Upper lobe of right lung (tissue), 1 donor: ENCODE measurements around the gene ARFGEF3. TPM values are rescaled to one million over a fixed set of nuclear protein-coding genes. Genes with fewer than 3 reads are reported as not detected.

Experiments
- ATAC-seq: fragments of 200-7000 bp; cut with Tn5 transposase; one replicate; pipeline ENCODE4 v1.9.1; 2020; ENCODE audit warnings: mild to moderate bottlenecking, moderate library complexity
- DNase-seq: peaks from one replicate; pipeline ENCODE4 v3.0.0-alpha.2; 2020
- H3K27ac ChIP-seq: fragments of 200-600 bp; one replicate; pipeline ENCODE4 v1.8.0; 2022
- H3K27me3 ChIP-seq: fragments of 200-600 bp; one replicate; pipeline ENCODE4 v1.8.0; 2022; ENCODE audit warnings: mild to moderate bottlenecking
- H3K36me3 ChIP-seq: fragments of 200-600 bp; one replicate; pipeline ENCODE4 v1.8.0; 2022
- H3K4me1 ChIP-seq: fragments of 200-600 bp; one replicate; pipeline ENCODE4 v1.8.0; 2022
- H3K4me3 ChIP-seq: fragments of 200-600 bp; one replicate; pipeline ENCODE4 v1.8.0; 2022; ENCODE audit warnings: mild to moderate bottlenecking
- H3K9me3 ChIP-seq: fragments of 200-600 bp; one replicate; pipeline ENCODE4 v1.8.0; 2022
- CTCF ChIP-seq: fragments of 200-600 bp; IDR thresholded peaks from one replicate; pipeline ENCODE4 v1.8.0; 2022; ENCODE audit warnings: antibody characterized with exemption
- intact Hi-C: fragments of 100-400 bp; cut with DNase I; formaldehyde crosslinking; loops from one replicate; pipeline ENCODE4 v1.11.0; 2022
- total RNA-seq: library from RNA; stranded (reverse); fragmentation: NEBNext Ultra II Directional; extraction: Animal tissue kit (Norgen Biotek cat#: 25700); gene quantifications from one replicate; pipeline ENCODE4 v1.2.1, GENCODE V29; 2021
- donor health status: DM: no; HTN: yes; CAD: no; lungs with severe emphysema.

ARFGEF3 gene
- total RNA-seq, 1 donor from 2014 or later: 27.2 TPM

- ATAC-seq (no peak), DNase-seq (no peak)
- no peaks in the 10 kb centered on the region for H3K36me3 ChIP-seq
- no peak overlapping the region for H3K4me3 ChIP-seq
- no peaks in the 10 kb centered on the region for H3K27me3 ChIP-seq
- no peak for TF ChIP-seq CTCF
- intact Hi-C loops: no loop called here
- H3K9me3 ChIP-seq: no peaks in the 10 kb centered on the region
- H3K4me1 ChIP-seq: no peaks in the 10 kb centered on the region
- H3K27ac ChIP-seq: no peak overlapping the region
These were observed 40.1 kb downstream of the ARFGEF3 start for GRCh38 chr6:138201836-138202235.

GRCh38 chr6:138203315-138203714 lies 41.6 kb downstream of the ARFGEF3 start:
- H3K27me3 ChIP-seq: no peaks in the 10 kb centered on the region
- ATAC-seq (no peak), DNase-seq (no peak)
- no peak for TF ChIP-seq CTCF
- no peaks in the 10 kb centered on the region for H3K9me3 ChIP-seq
- H3K4me1 ChIP-seq: no peaks in the 10 kb centered on the region
- no peak overlapping the region for H3K27ac ChIP-seq
- no peak overlapping the region for H3K4me3 ChIP-seq
- intact Hi-C loops: no loop called here
- no peaks in the 10 kb centered on the region for H3K36me3 ChIP-seq

- DNase-seq (no peak), ATAC-seq (no peak)
- no peaks in the 10 kb centered on the region for H3K4me1 ChIP-seq
- H3K27ac ChIP-seq: no peak overlapping the region
- no peaks in the 10 kb centered on the region for H3K9me3 ChIP-seq
- TF ChIP-seq CTCF: no peak
- H3K4me3 ChIP-seq: no peak overlapping the region
- intact Hi-C loops: no loop called here
- no peaks in the 10 kb centered on the region for H3K27me3 ChIP-seq
- H3K36me3 ChIP-seq: no peaks in the 10 kb centered on the region
These were observed 42.6 kb downstream of the ARFGEF3 start for GRCh38 chr6:138204303-138204702.

- H3K27ac ChIP-seq: no peak overlapping the region
- H3K9me3 ChIP-seq: no peaks in the 10 kb centered on the region
- intact Hi-C loops: no loop called here
- no peak for TF ChIP-seq CTCF
- no peak overlapping the region for H3K4me3 ChIP-seq
- ATAC-seq (no peak), DNase-seq (no peak)
- no peaks in the 10 kb centered on the region for H3K4me1 ChIP-seq
- H3K27me3 ChIP-seq: no peaks in the 10 kb centered on the region
- no peaks in the 10 kb centered on the region for H3K36me3 ChIP-seq
These were observed 43.1 kb downstream of the ARFGEF3 start for GRCh38 chr6:138204792-138205384.

GRCh38 chr6:138205437-138206094 lies 43.8 kb downstream of the ARFGEF3 start:
- Histone ChIP-seq H3K27ac (no peak overlapping the region), H3K9me3 (no peaks in the 10 kb centered on the region), H3K4me1 (no peaks in the 10 kb centered on the region), H3K36me3 (no peaks in the 10 kb centered on the region), H3K4me3 (no peak overlapping the region), H3K27me3 (no peaks in the 10 kb centered on the region)
- intact Hi-C loops: no loop called here
- no peak for TF ChIP-seq CTCF
- DNase-seq (no peak), ATAC-seq (no peak)
